OCI-LY7 (cell line): Measurements from ENCODE around the gene IDUA. TPM values are rescaled to one million over a fixed set of nuclear protein-coding genes. Genes with fewer than 3 reads are reported as not detected.

ENCODE experiments used
- BruUV-seq: library from RNA; stranded (reverse); fragments of 400-500 nt; replicated peaks from 2 replicates; lab custom pipeline; 2021; lab: Mats Ljungman, UMichigan
- CTCF ChIA-PET: fragments of 300-600 bp; sonication (Branson Sonifier 250); formaldehyde crosslinking; loops from one replicate; lab custom pipeline; 2022; ENCODE audit warnings: antibody characterized with exemption; ENCODE audit not compliant: unreplicated experiment; lab: Charles Lee
- POLR2A ChIA-PET: fragments of 300-600 bp; sonication (Branson Sonifier 250); formaldehyde crosslinking; loops from one replicate; lab custom pipeline; 2022; ENCODE audit warnings: antibody characterized with exemption; lab: Charles Lee
- DNase-seq: peaks from one replicate; pipeline ENCODE4 v3.0.0-alpha.2; 2015; ENCODE audit warnings: low spot score
- H2AFZ ChIP-seq: fragments of 200-600 bp; sonication (generic), shearing (Covaris generic); 2 replicates; pipeline ENCODE4 v1.6.1; 2014; ENCODE audit warnings: mild to moderate bottlenecking, antibody characterized with exemption, low read length, moderate library complexity
- H3K27ac ChIP-seq: fragments of 200-600 bp; sonication (generic); 2 replicates; pipeline ENCODE4 v1.5.1; 2014; ENCODE audit warnings: mixed run types, low read depth, mild to moderate bottlenecking, moderate library complexity, low read length, inconsistent platforms; ENCODE audit not compliant: poor library complexity, severe bottlenecking
- H3K36me3 ChIP-seq: fragments of 200-600 bp; sonication (generic); 2 replicates; pipeline ENCODE4 v1.6.1; 2014; ENCODE audit warnings: mild to moderate bottlenecking, antibody characterized with exemption, low read length, moderate library complexity, mixed read lengths; ENCODE audit not compliant: insufficient read depth
- H3K4me1 ChIP-seq: fragments of 200-600 bp; sonication (generic); 2 replicates; pipeline ENCODE4 v1.5.1; 2014; ENCODE audit warnings: mild to moderate bottlenecking, low read length; ENCODE audit not compliant: insufficient read depth, poor library complexity, severe bottlenecking
- H3K4me2 ChIP-seq: fragments of 200-600 bp; sonication (generic); 2 replicates; pipeline ENCODE4 v1.6.1; 2014; ENCODE audit warnings: mild to moderate bottlenecking, low read length
- H3K4me3 ChIP-seq: fragments of 200-600 bp; sonication (generic); 2 replicates; pipeline ENCODE4 v1.5.1; 2014; ENCODE audit warnings: mild to moderate bottlenecking, low read depth, low read length; ENCODE audit not compliant: poor library complexity, severe bottlenecking
- H3K79me2 ChIP-seq: fragments of 200-600 bp; sonication (generic); 2 replicates; pipeline ENCODE4 v1.6.1; 2016; ENCODE audit warnings: low read depth, mild to moderate bottlenecking, low read length, moderate library complexity, mixed read lengths; ENCODE audit not compliant: insufficient read depth
- H3K9me2 ChIP-seq: fragments of 200-600 bp; sonication (generic); 2 replicates; pipeline ENCODE4 v1.6.1; 2016; ENCODE audit warnings: mild to moderate bottlenecking, low read length, mixed read lengths; ENCODE audit not compliant: insufficient read depth
- H3K9me3 ChIP-seq: fragments of 200-600 bp; sonication (generic); 2 replicates; pipeline ENCODE4 v1.6.1; 2014; ENCODE audit warnings: mild to moderate bottlenecking, mixed run types, low read length, mixed read lengths
- H4K20me1 ChIP-seq: fragments of 200-600 bp; sonication (generic); 2 replicates; pipeline ENCODE4 v1.6.1; 2014; ENCODE audit warnings: mild to moderate bottlenecking, antibody characterized with exemption, low read length, moderate library complexity, mixed read lengths; ENCODE audit not compliant: insufficient read depth
- CTCF ChIP-seq: fragments of 200-600 bp; sonication (generic); conservative IDR thresholded peaks from 2 replicates; pipeline ENCODE4 v1.5.1; 2014; ENCODE audit warnings: mild to moderate bottlenecking, antibody characterized with exemption, low read length, moderate library complexity, mixed read lengths
- EZH2phosphoT487 ChIP-seq: fragments of 200-600 bp; sonication (generic); IDR thresholded peaks from 2 replicates; pipeline ENCODE4 v1.6.1; 2018; ENCODE audit warnings: low read depth, borderline replicate concordance, mild to moderate bottlenecking, mixed run types, antibody characterized with exemption, low read length, moderate library complexity, mixed read lengths
- intact Hi-C: fragments of 100-400 bp; cut with micrococcal nuclease; formaldehyde crosslinking; loops from one replicate; pipeline ENCODE4 v1.10.0; 2022; ENCODE audit not compliant: unreplicated experiment
- total RNA-seq, 2 experiments: library from RNA; depleted of rRNA in 1 of 2; stranded (reverse); fragments of >200 nt in 1 of 2; shearing (Covaris generic) in 1 of 2; gene quantifications; 2 replicates each; pipeline ENCODE4 v1.2.3, GENCODE V29; 2014 to 2022

The IDUA gene
- total RNA-seq, 2 experiments from 2014 or later: 12.3 to 15.7 TPM

- Histone ChIP-seq H3K79me2 (no peaks in the 10 kb centered on the region), H3K36me3 (no peaks in the 10 kb centered on the region), H3K27ac (no peak overlapping the region), H2AFZ (no peak overlapping the region), H3K9me3 (no peaks in the 10 kb centered on the region), H3K9me2 (no peaks in the 10 kb centered on the region), H3K4me2 (no peak overlapping the region), H3K4me3 (no peak overlapping the region), H3K4me1 (peaks cover 25% of the 10 kb centered on the region), H4K20me1 (no peaks in the 10 kb centered on the region)
- CTCF ChIA-PET: no interaction called here
- no peak for DNase-seq
- TF ChIP-seq EZH2phosphoT487: no peak
- no peak for TF ChIP-seq CTCF
- no TSS peak for BruUV-seq
- POLR2A ChIA-PET: no interaction called here
- intact Hi-C loops: no loop called here
Observed at GRCh38 chr4:1024882-1025545, 38.2 kb downstream of the IDUA start.

GRCh38 chr4:1026115-1026514, 39.3 kb downstream of the IDUA start:
- Histone ChIP-seq H2AFZ (no peak overlapping the region), H4K20me1 (no peaks in the 10 kb centered on the region), H3K4me2 (peak overlapping the region; percentile 33), H3K4me3 (no peak overlapping the region), H3K4me1 (peaks cover 25% of the 10 kb centered on the region), H3K36me3 (no peaks in the 10 kb centered on the region), H3K9me2 (no peaks in the 10 kb centered on the region), H3K27ac (no peak overlapping the region), H3K9me3 (no peaks in the 10 kb centered on the region), H3K79me2 (no peaks in the 10 kb centered on the region)
- peak; percentile 65 for DNase-seq
- CTCF ChIA-PET: no interaction called here
- TF ChIP-seq EZH2phosphoT487 (no peak), CTCF (no peak)
- no TSS peak for BruUV-seq
- intact Hi-C loops: no loop called here
- POLR2A ChIA-PET: no interaction called here

GRCh38 chr4:1027219-1027914, 40.5 kb downstream of the IDUA start:
- H3K4me3 ChIP-seq: no peak overlapping the region
- peaks cover 15% of the 10 kb centered on the region for H3K4me1 ChIP-seq
- no peaks in the 10 kb centered on the region for H3K79me2 ChIP-seq
- no peak overlapping the region for H3K27ac ChIP-seq
- H3K4me2 ChIP-seq: no peak overlapping the region
- intact Hi-C loops: no loop called here
- H3K9me3 ChIP-seq: no peaks in the 10 kb centered on the region
- ChIA-PET POLR2A (no interaction called here), CTCF (no interaction called here)
- DNase-seq: no peak
- BruUV-seq: no TSS peak
- no peaks in the 10 kb centered on the region for H4K20me1 ChIP-seq
- no peaks in the 10 kb centered on the region for H3K36me3 ChIP-seq
- no peak overlapping the region for H2AFZ ChIP-seq
- no peaks in the 10 kb centered on the region for H3K9me2 ChIP-seq
- no peak for TF ChIP-seq CTCF
- no peak for TF ChIP-seq EZH2phosphoT487
